Naive thymus-derived CD4-positive, alpha-beta T cell (primary cell): ENCODE data around the gene STARD6. TPM values are rescaled to one million over a fixed set of nuclear protein-coding genes. Genes with fewer than 3 reads are reported as not detected.

Source experiments
- ATAC-seq: fragments of 150-1000 bp; cut with Tn5 transposase; 2 replicates; pipeline ENCODE4 v1.10.0; 2021; ENCODE audit warnings: mild to moderate bottlenecking, moderate library complexity
- CTCF ChIA-PET: fragments of 350-600 bp; sonication (Branson Sonifier 250); formaldehyde crosslinking; loops from one replicate; lab custom pipeline; 2021; ENCODE audit warnings: antibody characterized with exemption; lab: Charles Lee
- POLR2A ChIA-PET: fragments of 350-600 bp; sonication (Branson Sonifier 250); formaldehyde crosslinking; loops from one replicate; lab custom pipeline; 2021; ENCODE audit warnings: antibody characterized with exemption, inconsistent platforms; lab: Charles Lee
- DNase-seq, 9 donors: peaks; one replicate each; pipeline versions ENCODE4 v3.0.0 to v3.0.0-alpha.2; 2020 to 2022; ENCODE audit warnings: mixed read lengths in 1 of 9
- H3K27ac ChIP-seq: one replicate; pipeline ENCODE4 v1.7.0; 2013; ENCODE audit warnings: mild to moderate bottlenecking, low read depth, low read length, moderate library complexity
- H3K27me3 ChIP-seq, 2 donors: one replicate each; pipeline ENCODE4 v1.7.0; 2013; ENCODE audit warnings: low read length in 2 of 2, mild to moderate bottlenecking in 2 of 2, moderate library complexity in 2 of 2; ENCODE audit not compliant: control insufficient read depth in 2 of 2, insufficient read depth in 2 of 2
- H3K36me3 ChIP-seq, 3 experiments: 1 replicate in 2 of 3; 2 replicates in 1 of 3; pipeline ENCODE4 v1.7.0; 2013; ENCODE audit warnings: low read length in 3 of 3, mild to moderate bottlenecking in 3 of 3, moderate library complexity in 1 of 3; ENCODE audit not compliant: insufficient read depth in 3 of 3, control insufficient read depth in 2 of 3
- H3K4me1 ChIP-seq, 2 donors: one replicate each; pipeline ENCODE4 v1.7.0; 2013; ENCODE audit warnings: low read length in 2 of 2, mild to moderate bottlenecking in 2 of 2, moderate library complexity in 1 of 2; ENCODE audit not compliant: control insufficient read depth in 2 of 2, insufficient read depth in 2 of 2
- H3K4me3 ChIP-seq: 2 replicates; pipeline ENCODE4 v1.7.0; 2013; ENCODE audit warnings: mild to moderate bottlenecking, low read length
- H3K9me3 ChIP-seq, 3 experiments: 1 replicate in 2 of 3; 2 replicates in 1 of 3; pipeline ENCODE4 v1.7.0; 2013; ENCODE audit warnings: low read length in 3 of 3; ENCODE audit not compliant: control insufficient read depth in 2 of 3
- H3K27ac Mint-ChIP-seq, 9 donors: one replicate each; pipeline ENCODE4 v1.8.0; 2020 to 2022; ENCODE audit warnings: mixed read lengths in 9 of 9, mild to moderate bottlenecking in 8 of 9, moderate library complexity in 5 of 9, inconsistent platforms in 2 of 9
- H3K27me3 Mint-ChIP-seq, 5 donors: one replicate each; pipeline ENCODE4 v1.8.0; 2021 to 2022; ENCODE audit warnings: mixed read lengths in 5 of 5, mild to moderate bottlenecking in 1 of 5
- H3K36me3 Mint-ChIP-seq, 5 donors: one replicate each; pipeline ENCODE4 v1.8.0; 2020 to 2022; ENCODE audit warnings: mixed read lengths in 5 of 5, mild to moderate bottlenecking in 3 of 5, inconsistent platforms in 1 of 5
- H3K4me1 Mint-ChIP-seq, 7 donors: one replicate each; pipeline ENCODE4 v1.8.0; 2020 to 2022; ENCODE audit warnings: mixed read lengths in 7 of 7, mild to moderate bottlenecking in 3 of 7, inconsistent platforms in 1 of 7
- H3K4me3 Mint-ChIP-seq, 10 donors: one replicate each; pipeline ENCODE4 v1.8.0; 2020 to 2022; ENCODE audit warnings: mild to moderate bottlenecking in 10 of 10, mixed read lengths in 10 of 10, moderate library complexity in 6 of 10, inconsistent platforms in 2 of 10
- H3K9me3 Mint-ChIP-seq, 11 donors: one replicate each; pipeline ENCODE4 v1.8.0; 2020 to 2022; ENCODE audit warnings: mixed read lengths in 11 of 11, mild to moderate bottlenecking in 4 of 11, inconsistent platforms in 1 of 11, moderate library complexity in 1 of 11
- intact Hi-C, 2 donors: fragments of 100-400 bp; cut with micrococcal nuclease; formaldehyde crosslinking; loops; one replicate each; pipeline ENCODE4 v1.15.1; 2023
- polyA plus RNA-seq, 2 donors: library from polyadenylated mRNA; unstranded; fragments of 300-500 nt; fragmentation: Illumina TruSeq; gene quantifications; one replicate each; pipeline ENCODE4 v1.2.3, GENCODE V29; 2021
- total RNA-seq, 6 experiments: library from RNA in 5 of 6; stranded (reverse) in 5 of 6; gene quantifications; 1 replicate in 5 of 6; 2 replicates in 1 of 6; pipeline ENCODE4 v1.2.3 and lab custom pipeline; 2021 to 2026

Gene STARD6
- total and polyA plus RNA-seq, 7 experiments from 2014 or later: 0.31 TPM; not detected in 6

DNA sequence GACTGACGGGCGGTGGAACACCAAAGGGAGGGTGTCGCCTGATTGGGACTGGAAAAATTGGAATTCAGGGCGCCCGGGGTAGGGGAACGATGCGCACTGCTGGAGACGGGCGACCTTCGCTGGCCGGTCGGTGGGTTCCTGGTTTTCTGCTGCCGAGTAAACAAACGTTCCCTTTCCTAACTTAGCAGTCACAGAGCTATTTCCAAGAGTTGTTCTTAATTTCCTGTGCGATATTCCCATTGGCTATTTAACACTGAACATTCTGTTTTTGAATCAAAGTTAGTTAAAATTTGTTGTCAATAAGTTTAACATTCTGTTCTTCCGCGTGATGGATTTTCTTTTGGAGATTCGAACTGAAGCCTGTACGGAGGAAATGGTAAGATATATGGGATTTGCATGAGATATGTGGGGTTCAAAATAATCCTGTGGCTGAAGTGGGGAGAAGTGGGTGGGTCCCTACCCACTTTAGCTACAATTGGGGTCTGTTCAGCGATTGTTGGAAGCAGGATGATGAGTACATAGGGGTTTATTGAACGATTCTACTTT is 910 bp upstream of the STARD6 start:
- peak overlapping the region; percentile 88 for H3K4me3 ChIP-seq
- H3K4me3 Mint-ChIP-seq: peak overlapping the region; percentile 93 to 99 (median 97)
- POLR2A ChIA-PET: interaction anchor here (0.8 kb wide), 1 partner anchor 136 kb away, joined by 7 read pairs; no protein-coding TSS in a partner anchor
- intact Hi-C loops: loop anchor here (1.0 to 10.0 kb wide), 5 partner anchors 16 to 1226 kb away; partner anchors contain the start of genes POLI (in 1 of the 2), RAB27B (in 1 of the 2) and TCF4 (in 1 of the 2)
- CTCF ChIA-PET: interaction anchor here (0.7 kb wide), 1 partner anchor 17 kb away, joined by 3 read pairs; no protein-coding TSS in a partner anchor
- H3K4me1 Mint-ChIP-seq: peaks cover 6 to 33% (median 21%) of the 10 kb centered on the region in 7 donors
- peaks cover 0 to 7% (median 5%) of the 10 kb centered on the region in 5 donors for H3K27me3 Mint-ChIP-seq
- peaks cover 4 to 7% of the 10 kb centered on the region in 2 donors for H3K4me1 ChIP-seq
- no peaks in the 10 kb centered on the region for H3K36me3 ChIP-seq
- H3K27me3 ChIP-seq: no peaks in the 10 kb centered on the region
- peak in 2 of 9 donors; percentile 1 to 2 for DNase-seq
- no peaks in the 10 kb centered on the region for H3K9me3 ChIP-seq
- no peak overlapping the region for H3K27ac ChIP-seq
- peaks cover 0 to 1% (median 0%) of the 10 kb centered on the region in 11 donors for H3K9me3 Mint-ChIP-seq
- H3K36me3 Mint-ChIP-seq: peaks cover 0 to 8% (median 3%) of the 10 kb centered on the region in 5 donors
- ATAC-seq: peak; percentile 2
- H3K27ac Mint-ChIP-seq: peak overlapping the region; percentile 74 to 99 (median 91)

DNA sequence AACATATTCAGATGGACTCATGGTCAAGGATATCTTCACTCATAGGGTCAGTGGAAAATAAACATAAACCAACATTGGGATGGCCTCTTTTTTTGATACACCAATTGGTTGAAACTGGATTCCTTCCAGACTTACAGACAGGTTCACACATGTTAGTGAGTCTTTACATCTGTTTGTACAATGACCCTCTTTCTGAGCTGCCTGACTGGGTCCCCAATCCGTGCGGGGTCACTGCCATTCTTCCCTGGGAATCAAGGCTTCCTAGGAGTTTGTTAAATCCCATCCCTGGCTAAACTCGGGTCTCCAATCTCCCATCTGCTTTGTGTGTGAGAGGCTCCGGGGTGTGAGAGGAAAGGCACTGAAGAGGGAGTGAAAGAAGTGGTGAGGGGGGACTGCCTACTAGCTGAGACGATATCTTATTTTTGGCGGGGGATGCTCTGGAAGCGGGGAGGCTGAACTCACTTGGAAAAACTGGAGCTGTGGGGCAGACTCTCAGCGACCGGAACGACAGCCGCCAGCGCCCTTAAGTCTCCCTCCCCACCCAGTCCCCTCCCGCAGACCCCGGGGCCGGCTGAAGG is 487 bp downstream of the STARD6 start:
- ChIA-PET CTCF (interaction anchor here (0.7 to 1.3 kb wide), 3 partner anchors 24 to 159 kb away, joined by 3 read pairs; no protein-coding TSS in a partner anchor), POLR2A (interaction anchor here (1.3 to 2.1 kb wide), 2 partner anchors 87 to 132 kb away, joined by 4 to 5 read pairs; partner anchors contain the start of genes MBD2 and POLI)
- Mint-ChIP-seq H3K4me1 (peaks cover 6 to 32% (median 21%) of the 10 kb centered on the region in 7 donors), H3K27ac (peak overlapping the region; percentile 74 to 99 (median 91)), H3K4me3 (peak overlapping the region; percentile 93 to 99 (median 97)), H3K36me3 (peaks cover 0 to 8% (median 3%) of the 10 kb centered on the region in 5 donors), H3K9me3 (peaks cover 0 to 2% (median 0%) of the 10 kb centered on the region in 11 donors), H3K27me3 (peaks cover 2 to 17% (median 8%) of the 10 kb centered on the region in 5 donors)
- Histone ChIP-seq H3K27ac (peak overlapping the region; percentile 57), H3K9me3 (no peaks in the 10 kb centered on the region), H3K4me1 (peaks cover 4 to 7% of the 10 kb centered on the region in 2 donors), H3K4me3 (peak overlapping the region; percentile 88), H3K27me3 (no peaks in the 10 kb centered on the region), H3K36me3 (no peaks in the 10 kb centered on the region)
- ATAC-seq (no peak), DNase-seq (no peak)
- intact Hi-C loops: loop anchor here (1.0 to 10.0 kb wide), 9 partner anchors 35 to 1234 kb away; partner anchors contain the start of genes MBD2 (in 2 of the 2), POLI (in 1 of the 2), RAB27B (in 1 of the 2) and TCF4 (in 1 of the 2)

DNA sequence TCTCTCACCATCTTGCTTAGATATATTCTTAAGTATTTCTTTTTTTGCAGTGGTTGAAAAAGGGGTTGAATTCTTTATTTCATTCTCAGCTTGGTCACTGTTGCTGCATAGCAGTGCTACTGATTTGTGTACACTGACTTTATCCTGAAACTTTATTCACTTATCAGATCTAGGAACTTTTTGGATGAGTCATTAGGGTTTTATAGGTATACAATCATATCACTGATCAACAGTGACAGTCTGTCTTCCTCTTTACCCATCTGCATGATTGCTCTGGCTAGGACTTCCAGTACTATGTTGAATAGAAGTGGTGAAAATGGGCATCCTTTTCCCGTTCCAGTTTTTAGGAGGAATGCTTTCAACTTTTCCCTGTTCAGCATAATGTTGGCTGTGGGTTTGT is 6.5 kb downstream of the STARD6 start:
- DNase-seq (no peak), ATAC-seq (no peak)
- Mint-ChIP-seq H3K27ac (no peak overlapping the region), H3K4me3 (no peak overlapping the region), H3K27me3 (peaks cover 16 to 45% (median 33%) of the 10 kb centered on the region in 5 donors), H3K36me3 (peaks cover 0 to 4% (median 0%) of the 10 kb centered on the region in 5 donors), H3K9me3 (peaks cover 0 to 9% (median 0%) of the 10 kb centered on the region in 11 donors), H3K4me1 (peaks cover 0 to 3% (median 0%) of the 10 kb centered on the region in 7 donors)
- Histone ChIP-seq H3K27me3 (no peaks in the 10 kb centered on the region), H3K36me3 (no peaks in the 10 kb centered on the region), H3K4me1 (no peaks in the 10 kb centered on the region), H3K9me3 (no peaks in the 10 kb centered on the region), H3K4me3 (no peak overlapping the region), H3K27ac (no peak overlapping the region)
- CTCF ChIA-PET: no interaction called here
- POLR2A ChIA-PET: interaction anchor here (0.6 kb wide), 1 partner anchor 48 kb away, joined by 3 read pairs; no protein-coding TSS in a partner anchor
- intact Hi-C loops: loop anchor here in 1 of 2 donors (10.0 kb wide), 1 partner anchor 1234 kb away; the partner anchor contains the start of gene TCF4

DNA sequence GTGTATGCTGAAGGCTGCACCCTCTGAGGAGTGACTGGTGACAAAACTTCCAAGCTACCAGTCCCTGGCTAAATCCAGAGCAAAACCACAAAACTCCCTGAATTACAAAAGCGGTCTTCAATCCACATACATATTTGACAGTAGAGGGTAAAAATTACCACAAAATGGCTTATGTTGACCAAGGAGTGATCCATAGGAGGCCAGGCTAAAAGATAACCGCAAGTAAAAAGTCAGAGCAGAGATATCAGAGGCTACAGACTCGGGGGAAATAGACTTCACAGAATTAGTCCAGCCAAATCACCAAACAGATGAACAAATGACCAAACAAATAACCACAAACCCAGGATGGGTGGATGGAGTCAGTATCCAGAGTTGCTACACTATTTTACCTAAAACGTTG is 19.4 kb downstream of the STARD6 start:
- ChIA-PET CTCF (no interaction called here), POLR2A (no interaction called here)
- Mint-ChIP-seq H3K27ac (no peak overlapping the region), H3K9me3 (peaks cover 0 to 21% (median 6%) of the 10 kb centered on the region in 11 donors), H3K4me1 (no peaks in the 10 kb centered on the region), H3K4me3 (no peak overlapping the region), H3K36me3 (peaks cover 0 to 4% (median 0%) of the 10 kb centered on the region in 5 donors), H3K27me3 (peaks cover 0 to 14% (median 9%) of the 10 kb centered on the region in 5 donors)
- no peak for DNase-seq
- Histone ChIP-seq H3K27me3 (no peaks in the 10 kb centered on the region), H3K27ac (no peak overlapping the region), H3K36me3 (no peaks in the 10 kb centered on the region), H3K9me3 (no peaks in the 10 kb centered on the region), H3K4me3 (no peak overlapping the region), H3K4me1 (no peaks in the 10 kb centered on the region)
- intact Hi-C loops: no loop called here
- ATAC-seq: no peak

DNA sequence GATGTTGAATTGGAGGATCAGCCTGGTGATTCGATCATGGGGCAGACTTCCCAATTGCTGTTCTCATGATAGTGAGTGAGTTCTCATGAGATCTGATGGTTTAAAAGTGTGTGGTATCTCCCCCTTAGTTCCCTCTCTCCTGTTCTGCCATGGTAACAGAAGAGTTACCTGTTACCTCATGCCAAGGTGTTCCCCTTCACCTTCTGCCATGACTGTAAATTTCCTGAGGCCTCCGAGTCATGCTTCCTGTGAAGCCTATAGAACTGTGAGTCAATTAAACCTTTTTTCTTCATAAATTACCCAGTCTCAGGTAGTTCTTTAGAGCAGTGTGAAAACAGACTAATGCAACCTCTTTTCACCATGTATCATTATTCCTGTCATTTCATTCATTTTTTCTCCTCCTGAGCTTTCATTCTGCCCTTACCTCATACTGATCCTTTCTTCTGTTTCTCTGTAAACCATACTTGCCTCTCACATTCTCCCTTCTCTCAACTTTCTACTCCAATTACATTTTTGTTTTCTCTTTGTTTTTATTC is 22.0 kb downstream of the STARD6 start:
- Histone ChIP-seq H3K27ac (no peak overlapping the region), H3K4me3 (no peak overlapping the region), H3K27me3 (no peaks in the 10 kb centered on the region), H3K4me1 (no peaks in the 10 kb centered on the region), H3K36me3 (no peaks in the 10 kb centered on the region), H3K9me3 (no peaks in the 10 kb centered on the region)
- Mint-ChIP-seq H3K27me3 (peaks cover 4 to 18% (median 9%) of the 10 kb centered on the region in 5 donors), H3K4me1 (no peaks in the 10 kb centered on the region), H3K36me3 (no peaks in the 10 kb centered on the region), H3K4me3 (no peak overlapping the region), H3K27ac (no peak overlapping the region), H3K9me3 (peaks cover 0 to 8% (median 0%) of the 10 kb centered on the region in 11 donors)
- CTCF ChIA-PET: no interaction called here
- DNase-seq: no peak
- intact Hi-C loops: no loop called here
- POLR2A ChIA-PET: no interaction called here
- ATAC-seq: no peak

- Histone ChIP-seq H3K9me3 (no peaks in the 10 kb centered on the region), H3K4me3 (no peak overlapping the region), H3K4me1 (no peaks in the 10 kb centered on the region), H3K36me3 (no peaks in the 10 kb centered on the region), H3K27ac (no peak overlapping the region), H3K27me3 (no peaks in the 10 kb centered on the region)
- ChIA-PET CTCF (no interaction called here), POLR2A (no interaction called here)
- no peaks in the 10 kb centered on the region for H3K36me3 Mint-ChIP-seq
- H3K9me3 Mint-ChIP-seq: no peaks in the 10 kb centered on the region
- ATAC-seq: no peak
- no peaks in the 10 kb centered on the region for H3K4me1 Mint-ChIP-seq
- no peak for DNase-seq
- H3K27ac Mint-ChIP-seq: no peak overlapping the region
- intact Hi-C loops: loop anchor here (1.0 kb wide), 1 partner anchor 108 kb away; no protein-coding TSS in a partner anchor
- no peak overlapping the region for H3K4me3 Mint-ChIP-seq
- H3K27me3 Mint-ChIP-seq: peaks cover 9 to 17% (median 10%) of the 10 kb centered on the region in 5 donors
Observed at GRCh38 chr18:54330768-54331548, 26.7 kb downstream of the STARD6 start.
